ENCODE data around the gene BTNL9. TPM values are rescaled to one million over a fixed set of nuclear protein-coding genes. Genes with fewer than 3 reads are reported as not detected.

BTNL9 gene
- total RNA-seq, 1 donor from 2014 or later = 37.8 TPM

Small RNA genes within 50 kb of the gene (microRNA-seq; reads per million reads assigned to microRNA genes)
- not detected for gene MIR8089 (ENCODE audit: borderline number of aligned reads)

Other genes starting within 250 kb of the BTNL9 start
- 67.0 TPM for gene MGAT1, start 237.5 kb upstream of the BTNL9 start, total RNA-seq
- gene ZFP62, start 179.0 kb upstream of the BTNL9 start, total RNA-seq = 15.2 TPM
- gene BTNL8, start 141.1 kb upstream of the BTNL9 start, total RNA-seq = 0.27 TPM
- not detected for gene BTNL3, start 51.4 kb upstream of the BTNL9 start, total RNA-seq
- not detected for gene OR2V1, start 90.9 kb downstream of the BTNL9 start, total RNA-seq
- gene OR2V2, start 107.3 kb downstream of the BTNL9 start, total RNA-seq = not detected
- gene TRIM7, start 164.9 kb downstream of the BTNL9 start, total RNA-seq = 20.0 TPM
- gene TRIM41, start 183.0 kb downstream of the BTNL9 start, total RNA-seq = 23.7 TPM
- 641 TPM for gene RACK1, start 203.6 kb downstream of the BTNL9 start, total RNA-seq
- 10.0 TPM for gene TRIM52, start 220.9 kb downstream of the BTNL9 start, total RNA-seq

Data from left ventricle myocardium superior (tissue), 1 donor.